SJCRH30 (cell line): ENCODE data around the gene SLC25A15. TPM values are rescaled to one million over a fixed set of nuclear protein-coding genes. Genes with fewer than 3 reads are reported as not detected.

Experiments used
- DNase-seq, 2 experiments: peaks; one replicate each; pipeline ENCODE4 v3.0.0-alpha.2; 2015 to 2020
- H3K27ac ChIP-seq: fragments of 250-450 bp; sonication (Bioruptor Pico); 2 replicates; pipeline ENCODE4 v1.5.1; 2020; ENCODE audit warnings: mild to moderate bottlenecking, moderate library complexity
- H3K27me3 ChIP-seq: fragments of 250-450 bp; sonication (Bioruptor Pico); 2 replicates; pipeline ENCODE4 v1.5.1; 2020; ENCODE audit warnings: mild to moderate bottlenecking, moderate library complexity
- H3K36me3 ChIP-seq: fragments of 250-450 bp; sonication (Bioruptor Pico); 2 replicates; pipeline ENCODE4 v1.5.1; 2020; ENCODE audit warnings: mild to moderate bottlenecking, moderate library complexity
- H3K4me1 ChIP-seq: fragments of 250-450 bp; sonication (Bioruptor Pico); 2 replicates; pipeline ENCODE4 v1.5.1; 2020; ENCODE audit warnings: mild to moderate bottlenecking, moderate library complexity
- H3K4me3 ChIP-seq: fragments of 250-450 bp; sonication (Bioruptor Pico); 2 replicates; pipeline ENCODE4 v1.5.1; 2020; ENCODE audit warnings: mild to moderate bottlenecking, moderate library complexity
- H3K9me3 ChIP-seq: fragments of 250-450 bp; sonication (Bioruptor Pico); replicated peaks from 2 replicates; pipeline ENCODE4 v1.5.1; 2020; ENCODE audit warnings: mild to moderate bottlenecking, moderate library complexity
- total RNA-seq: library from RNA; depleted of rRNA; stranded (reverse); fragments of >200 nt; shearing (Covaris generic); gene quantifications from 2 replicates; pipeline ENCODE4 v1.2.3, GENCODE V29; 2014

SLC25A15 gene
- total RNA-seq, 1 experiment from 2014 or later = 29.6 TPM

GRCh38 chr13:40792284-40793051 lies 3.1 kb downstream of the SLC25A15 start:
- no peaks in the 10 kb centered on the region for H3K27me3 ChIP-seq
- peaks cover 9% of the 10 kb centered on the region for H3K36me3 ChIP-seq
- no peaks in the 10 kb centered on the region for H3K9me3 ChIP-seq
- H3K4me3 ChIP-seq = no peak overlapping the region
- no peak overlapping the region for H3K27ac ChIP-seq
- H3K4me1 ChIP-seq = no peaks in the 10 kb centered on the region; the same call in 1 of the 2 replicates
- DNase-seq = no peak

- Histone ChIP-seq H3K27me3 (no peaks in the 10 kb centered on the region), H3K4me1 (no peaks in the 10 kb centered on the region; the same call in 1 of the 2 replicates), H3K36me3 (peaks cover 9% of the 10 kb centered on the region)
Observed at GRCh38 chr13:40793339-40793738, 3.9 kb downstream of the SLC25A15 start.

GRCh38 chr13:40794414-40795368 lies 5.3 kb downstream of the SLC25A15 start:
- H3K9me3 ChIP-seq = no peaks in the 10 kb centered on the region
- H3K4me3 ChIP-seq = no peak overlapping the region
- no peak overlapping the region for H3K27ac ChIP-seq
- H3K36me3 ChIP-seq = peaks cover 15% of the 10 kb centered on the region
- no peaks in the 10 kb centered on the region; the same call in 1 of the 2 replicates for H3K4me1 ChIP-seq
- no peak for DNase-seq
- H3K27me3 ChIP-seq = no peaks in the 10 kb centered on the region

More at GRCh38 chr13:40793339-40793738, 3.9 kb downstream of the SLC25A15 start:
- H3K9me3 ChIP-seq = no peaks in the 10 kb centered on the region
- no peak overlapping the region for H3K27ac ChIP-seq
- DNase-seq = no peak
- H3K4me3 ChIP-seq = no peak overlapping the region

- H3K27me3 ChIP-seq = no peaks in the 10 kb centered on the region
- no peaks in the 10 kb centered on the region for H3K4me1 ChIP-seq
- H3K4me3 ChIP-seq = no peak overlapping the region
- H3K36me3 ChIP-seq = peaks cover 16% of the 10 kb centered on the region
- no peak for DNase-seq
- H3K27ac ChIP-seq = peak overlapping the region; percentile 52
- H3K9me3 ChIP-seq = no peaks in the 10 kb centered on the region
Observed at GRCh38 chr13:40796649-40797048, 7.2 kb downstream of the SLC25A15 start.

GRCh38 chr13:40798380-40798779 lies 9.0 kb downstream of the SLC25A15 start:
- no peak overlapping the region for H3K27ac ChIP-seq
- H3K27me3 ChIP-seq = no peaks in the 10 kb centered on the region
- no peak for DNase-seq
- H3K4me1 ChIP-seq = no peaks in the 10 kb centered on the region
- H3K36me3 ChIP-seq = peaks cover 19% of the 10 kb centered on the region
- H3K4me3 ChIP-seq = no peak overlapping the region
- no peaks in the 10 kb centered on the region for H3K9me3 ChIP-seq

- Histone ChIP-seq H3K9me3 (no peaks in the 10 kb centered on the region), H3K27ac (no peak overlapping the region), H3K27me3 (no peaks in the 10 kb centered on the region), H3K36me3 (peaks cover 23% of the 10 kb centered on the region), H3K4me3 (no peak overlapping the region), H3K4me1 (no peaks in the 10 kb centered on the region)
- no peak for DNase-seq
Observed at GRCh38 chr13:40799508-40799907, 10.1 kb downstream of the SLC25A15 start.

GRCh38 chr13:40800559-40800958 lies 11.1 kb downstream of the SLC25A15 start:
- H3K4me1 ChIP-seq = no peaks in the 10 kb centered on the region
- H3K36me3 ChIP-seq = peaks cover 19% of the 10 kb centered on the region
- H3K27ac ChIP-seq = no peak overlapping the region
- H3K27me3 ChIP-seq = no peaks in the 10 kb centered on the region
- DNase-seq = no peak
- H3K9me3 ChIP-seq = no peaks in the 10 kb centered on the region
- no peak overlapping the region for H3K4me3 ChIP-seq

- DNase-seq = no peak
- peaks cover 18% of the 10 kb centered on the region for H3K36me3 ChIP-seq
- H3K4me1 ChIP-seq = no peaks in the 10 kb centered on the region
- no peak overlapping the region for H3K27ac ChIP-seq
- no peak overlapping the region for H3K4me3 ChIP-seq
- H3K27me3 ChIP-seq = no peaks in the 10 kb centered on the region
- no peaks in the 10 kb centered on the region for H3K9me3 ChIP-seq
Observed at GRCh38 chr13:40801255-40802217, 12.1 kb downstream of the SLC25A15 start.

- Histone ChIP-seq H3K9me3 (no peaks in the 10 kb centered on the region), H3K36me3 (peaks cover 18% of the 10 kb centered on the region), H3K27me3 (no peaks in the 10 kb centered on the region), H3K4me3 (no peak overlapping the region), H3K4me1 (no peaks in the 10 kb centered on the region), H3K27ac (no peak overlapping the region)
- DNase-seq = no peak
Observed at GRCh38 chr13:40803316-40803715, 13.9 kb downstream of the SLC25A15 start.

GRCh38 chr13:40806241-40806640 lies 16.8 kb downstream of the SLC25A15 start:
- no peak overlapping the region for H3K4me3 ChIP-seq
- H3K36me3 ChIP-seq = peaks cover 11% of the 10 kb centered on the region
- no peaks in the 10 kb centered on the region for H3K9me3 ChIP-seq
- no peaks in the 10 kb centered on the region for H3K27me3 ChIP-seq
- H3K27ac ChIP-seq = no peak overlapping the region
- no peak for DNase-seq
- H3K4me1 ChIP-seq = no peaks in the 10 kb centered on the region

GRCh38 chr13:40809471-40809870 lies 20.1 kb downstream of the SLC25A15 start:
- Histone ChIP-seq H3K27me3 (no peaks in the 10 kb centered on the region), H3K4me3 (no peak overlapping the region), H3K27ac (no peak overlapping the region), H3K36me3 (peaks cover 12% of the 10 kb centered on the region), H3K9me3 (0 out of 2 replicates have a peak, but pooled peaks cover 3% of the 10 kb centered on the region), H3K4me1 (no peaks in the 10 kb centered on the region)
- no peak for DNase-seq

- Histone ChIP-seq H3K27ac (no peak overlapping the region), H3K4me1 (no peaks in the 10 kb centered on the region), H3K9me3 (0 out of 2 replicates have a peak, but pooled peaks cover 3% of the 10 kb centered on the region), H3K27me3 (no peaks in the 10 kb centered on the region), H3K36me3 (peaks cover 7% of the 10 kb centered on the region; the same call in 1 of the 2 replicates), H3K4me3 (no peak overlapping the region)
- no peak for DNase-seq
Observed at GRCh38 chr13:40812102-40812501, 22.7 kb downstream of the SLC25A15 start.

GRCh38 chr13:40812724-40813445 lies 23.5 kb downstream of the SLC25A15 start:
- DNase-seq = no peak
- H3K27me3 ChIP-seq = no peaks in the 10 kb centered on the region
- 0 out of 2 replicates have a peak, but pooled peaks cover 3% of the 10 kb centered on the region for H3K9me3 ChIP-seq
- H3K4me1 ChIP-seq = no peaks in the 10 kb centered on the region
- no peak overlapping the region for H3K27ac ChIP-seq
- no peak overlapping the region for H3K4me3 ChIP-seq
- peaks cover 7% of the 10 kb centered on the region; the same call in 1 of the 2 replicates for H3K36me3 ChIP-seq
